ENCODE results near the gene CFAP46. TPM values are rescaled to one million over a fixed set of nuclear protein-coding genes. Genes with fewer than 3 reads are reported as not detected.

The CFAP46 gene
- total and polyA plus RNA-seq, 2 of the 4 experiments (the other 2 are of a cell fraction): 1.3 to 1.8 TPM

DNA sequence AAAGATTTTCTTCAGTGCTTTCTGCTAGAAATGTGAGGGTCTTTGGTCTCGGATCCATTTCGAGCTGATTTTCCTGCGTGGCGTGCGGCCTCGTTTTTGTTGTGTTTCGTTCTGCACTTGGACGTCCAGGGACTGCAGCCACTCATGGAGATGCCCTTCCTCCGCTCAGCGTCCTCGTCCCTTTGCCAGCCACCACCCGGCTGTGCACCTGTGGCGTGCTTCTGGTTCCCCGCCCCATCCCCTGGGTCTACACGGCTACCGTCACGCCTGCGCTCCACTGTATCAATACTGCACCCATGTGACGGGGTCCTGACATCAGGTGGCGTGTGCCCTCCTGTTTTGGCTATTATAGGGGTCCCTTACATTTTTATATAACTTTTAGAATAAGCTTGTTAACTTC, 113.7 kb downstream of the CFAP46 start:
- Histone ChIP-seq H4K8ac (ENCODE audit: low read depth in 2 of 2, low read length in 2 of 2) (no peak overlapping the region), H2AFZ (replicated peaks; ENCODE audit: low read length, poor library complexity) (no peak overlapping the region), H3K79me1 (ENCODE audit: low read depth in 1 of 2, low read length in 2 of 2) (no peaks in the 10 kb centered on the region), H2AK9ac (replicated peaks; ENCODE audit: low read depth, low read length, poor library complexity) (no peak overlapping the region), H3K27ac (ENCODE audit: insufficient read depth, low read length) (no peak overlapping the region), H4K20me1 (ENCODE audit: insufficient read depth, low read length) (no peaks in the 10 kb centered on the region), H3K23ac (ENCODE audit: low read depth, low read length) (no peak overlapping the region), H2BK15ac (ENCODE audit: low read depth, low read length) (no peak overlapping the region), H3K36me3 (ENCODE audit: control insufficient read depth, insufficient read depth, low read length) (no peaks in the 10 kb centered on the region), H4K91ac (ENCODE audit: insufficient read depth, low read depth, low read length) (no peak overlapping the region), H3K9me1 (ENCODE audit: insufficient read depth, low read length) (no peaks in the 10 kb centered on the region), H3K4me3 (ENCODE audit: insufficient read depth, low read depth, low read length) (no peak overlapping the region), H3K4ac (ENCODE audit: low read depth, low read length) (no peak overlapping the region), H3K9ac (ENCODE audit: low read depth, low read length) (no peak overlapping the region), H3K56ac (ENCODE audit: extremely low read depth, insufficient read depth, low read length) (no peak overlapping the region), H4K5ac (ENCODE audit: low read depth, low read length) (no peak overlapping the region), H2BK5ac (ENCODE audit: low read depth, low read length, poor library complexity, severe bottlenecking) (no peak overlapping the region), H3K14ac (replicated peaks; ENCODE audit: low read depth, low read length) (no peak overlapping the region), H3K4me1 (ENCODE audit: control insufficient read depth, insufficient read depth, low read length) (no peaks in the 10 kb centered on the region), H2BK20ac (ENCODE audit: low read depth, low read length) (no peak overlapping the region), H2AK5ac (ENCODE audit: low read depth, low read length) (no peak overlapping the region), H2BK120ac (ENCODE audit: low read depth, low read length) (no peak overlapping the region), H3K18ac (ENCODE audit: low read depth, low read length) (no peak overlapping the region), H3K9me3 (ENCODE audit: control insufficient read depth, insufficient read depth, low read length) (peaks cover 4% of the 10 kb centered on the region; the same call in 1 of the 2 replicates), H3K4me2 (ENCODE audit: low read depth, low read length) (no peak overlapping the region), H3K27me3 (ENCODE audit: control insufficient read depth, insufficient read depth, low read length) (peaks cover 18% of the 10 kb centered on the region)
- dilution Hi-C loops (cut with HindIII; ENCODE audit: low sequenced_read_pairs, unreplicated experiment) (no loop called here), intact Hi-C loops (cut with micrococcal nuclease) (no loop called here), in situ Hi-C loops (cut with MboI; ENCODE audit: low sequenced_read_pairs) (no loop called here)
- DNase-seq: no peak
- ChIA-PET POLR2A (ENCODE audit: unreplicated experiment) (no interaction called here), CTCF (no interaction called here)
- no peak for ATAC-seq (ENCODE audit: low read depth)
- 80% methylated on average over 12 of the region's 20 CpGs; no CpG with 5 or more reads in 1 of the 2 experiments for WGBS, 2 experiments (ENCODE audit: extremely low coverage in 2 of 2, insufficient read length in 1 of 2)
- no TSS peak for BruUV-seq (replicated peaks)
- TF ChIP-seq, protein P1, sequence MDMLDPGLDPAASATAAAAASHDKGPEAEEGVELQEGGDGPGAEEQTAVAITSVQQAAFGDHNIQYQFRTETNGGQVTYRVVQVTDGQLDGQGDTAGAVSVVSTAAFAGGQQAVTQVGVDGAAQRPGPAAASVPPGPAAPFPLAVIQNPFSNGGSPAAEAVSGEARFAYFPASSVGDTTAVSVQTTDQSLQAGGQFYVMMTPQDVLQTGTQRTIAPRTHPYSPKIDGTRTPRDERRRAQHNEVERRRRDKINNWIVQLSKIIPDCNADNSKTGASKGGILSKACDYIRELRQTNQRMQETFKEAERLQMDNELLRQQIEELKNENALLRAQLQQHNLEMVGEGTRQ (IDR thresholded peaks at IDR 0.05; ENCODE audit: low read depth, low read length): no peak
- TF ChIP-seq RFX5 (IDR thresholded peaks at IDR 0.05; ENCODE audit: low read depth, low read length) (no peak), MXI1 (IDR thresholded peaks at IDR 0.05; ENCODE audit: borderline replicate concordance, low read depth, low read length) (no peak), CHD1 (IDR thresholded peaks at IDR 0.05; ENCODE audit: low read depth, low read length) (no peak), RAD21 (IDR thresholded peaks at IDR 0.05; ENCODE audit: low read length) (no peak), RCOR1 (IDR thresholded peaks at IDR 0.05; ENCODE audit: insufficient replicate concordance, low read length) (no peak)
